Type B pancreatic cell (in vitro differentiated cells): ENCODE data around the gene C9orf50. TPM values are rescaled to one million over a fixed set of nuclear protein-coding genes. Genes with fewer than 3 reads are reported as not detected.

Experiments
- DNase-seq: peaks from one replicate; pipeline ENCODE4 v3.0.0; 2021; ENCODE audit warnings: mixed read lengths; ENCODE audit not compliant: unreplicated experiment; ENCODE audit errors: extremely low spot score
- H3K27ac Mint-ChIP-seq: 2 replicates; pipeline ENCODE4 v1.8.0; 2021; ENCODE audit warnings: mild to moderate bottlenecking, mixed read lengths
- H3K27me3 Mint-ChIP-seq: 2 replicates; pipeline ENCODE4 v1.8.0; 2021; ENCODE audit warnings: mixed read lengths
- H3K36me3 Mint-ChIP-seq: 2 replicates; pipeline ENCODE4 v1.8.0; 2021; ENCODE audit warnings: mixed read lengths
- H3K4me1 Mint-ChIP-seq: one replicate; pipeline ENCODE4 v1.8.0; 2021; ENCODE audit warnings: mixed read lengths; ENCODE audit not compliant: unreplicated experiment
- H3K4me3 Mint-ChIP-seq: 2 replicates; pipeline ENCODE4 v1.8.0; 2021; ENCODE audit warnings: mild to moderate bottlenecking, mixed read lengths
- H3K9me3 Mint-ChIP-seq: 2 replicates; pipeline ENCODE4 v1.8.0; 2021; ENCODE audit warnings: mixed read lengths
- total RNA-seq: library from RNA; stranded (reverse); gene quantifications from 2 replicates; pipeline ENCODE4 v1.2.1, GENCODE V29; 2021; ENCODE audit warnings: low replicate concordance
- TF ChIP-seq, protein P1 (sequence below): fragments of 200-600 bp; sonication (generic); conservative IDR thresholded peaks from 2 replicates; pipeline ENCODE4 v1.5.0; 2021; ENCODE audit warnings: antibody characterized with exemption, mild to moderate bottlenecking

The C9orf50 gene
- total RNA-seq, 1 donor from 2014 or later: not detected

DNA sequence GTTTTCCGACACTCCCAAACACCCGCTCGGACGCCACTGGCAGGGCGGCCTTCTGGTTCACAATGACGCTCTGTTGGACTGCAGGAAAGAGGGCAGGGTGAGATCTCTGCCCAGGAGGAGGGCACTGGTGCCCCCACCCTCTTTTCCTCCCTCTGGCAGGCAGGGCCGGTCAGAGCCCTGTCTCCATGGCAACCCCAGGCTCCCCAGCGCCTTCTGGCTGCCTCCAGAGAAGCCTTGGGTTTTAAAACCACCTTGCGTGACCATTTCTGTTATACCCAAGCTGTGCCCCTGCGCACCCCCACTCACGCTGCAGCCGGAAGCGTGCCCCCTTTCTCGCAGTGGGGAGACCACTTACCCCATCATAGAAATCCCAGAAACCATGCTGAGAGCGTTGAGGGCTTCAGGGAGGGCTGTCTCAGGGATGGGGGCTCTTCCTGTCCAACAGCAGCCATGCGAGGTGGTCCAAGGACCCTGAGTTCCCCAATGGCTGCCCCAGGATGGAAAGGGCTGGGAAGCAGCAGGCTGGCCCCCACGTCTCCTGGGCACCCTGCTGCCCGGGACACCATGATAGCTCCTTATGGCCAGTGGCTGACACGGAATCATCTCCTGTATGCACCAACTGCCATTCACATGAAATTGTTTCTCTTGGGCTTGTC, 7.3 kb downstream of the C9orf50 start:
- Mint-ChIP-seq H3K9me3 (no peaks in the 10 kb centered on the region), H3K4me1 (peaks cover 20% of the 10 kb centered on the region), H3K36me3 (no peaks in the 10 kb centered on the region), H3K27ac (no peak overlapping the region), H3K27me3 (no peaks in the 10 kb centered on the region), H3K4me3 (no peak overlapping the region)
- no peak for DNase-seq
- TF ChIP-seq, protein P1, sequence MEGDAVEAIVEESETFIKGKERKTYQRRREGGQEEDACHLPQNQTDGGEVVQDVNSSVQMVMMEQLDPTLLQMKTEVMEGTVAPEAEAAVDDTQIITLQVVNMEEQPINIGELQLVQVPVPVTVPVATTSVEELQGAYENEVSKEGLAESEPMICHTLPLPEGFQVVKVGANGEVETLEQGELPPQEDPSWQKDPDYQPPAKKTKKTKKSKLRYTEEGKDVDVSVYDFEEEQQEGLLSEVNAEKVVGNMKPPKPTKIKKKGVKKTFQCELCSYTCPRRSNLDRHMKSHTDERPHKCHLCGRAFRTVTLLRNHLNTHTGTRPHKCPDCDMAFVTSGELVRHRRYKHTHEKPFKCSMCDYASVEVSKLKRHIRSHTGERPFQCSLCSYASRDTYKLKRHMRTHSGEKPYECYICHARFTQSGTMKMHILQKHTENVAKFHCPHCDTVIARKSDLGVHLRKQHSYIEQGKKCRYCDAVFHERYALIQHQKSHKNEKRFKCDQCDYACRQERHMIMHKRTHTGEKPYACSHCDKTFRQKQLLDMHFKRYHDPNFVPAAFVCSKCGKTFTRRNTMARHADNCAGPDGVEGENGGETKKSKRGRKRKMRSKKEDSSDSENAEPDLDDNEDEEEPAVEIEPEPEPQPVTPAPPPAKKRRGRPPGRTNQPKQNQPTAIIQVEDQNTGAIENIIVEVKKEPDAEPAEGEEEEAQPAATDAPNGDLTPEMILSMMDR: no peak

DNA sequence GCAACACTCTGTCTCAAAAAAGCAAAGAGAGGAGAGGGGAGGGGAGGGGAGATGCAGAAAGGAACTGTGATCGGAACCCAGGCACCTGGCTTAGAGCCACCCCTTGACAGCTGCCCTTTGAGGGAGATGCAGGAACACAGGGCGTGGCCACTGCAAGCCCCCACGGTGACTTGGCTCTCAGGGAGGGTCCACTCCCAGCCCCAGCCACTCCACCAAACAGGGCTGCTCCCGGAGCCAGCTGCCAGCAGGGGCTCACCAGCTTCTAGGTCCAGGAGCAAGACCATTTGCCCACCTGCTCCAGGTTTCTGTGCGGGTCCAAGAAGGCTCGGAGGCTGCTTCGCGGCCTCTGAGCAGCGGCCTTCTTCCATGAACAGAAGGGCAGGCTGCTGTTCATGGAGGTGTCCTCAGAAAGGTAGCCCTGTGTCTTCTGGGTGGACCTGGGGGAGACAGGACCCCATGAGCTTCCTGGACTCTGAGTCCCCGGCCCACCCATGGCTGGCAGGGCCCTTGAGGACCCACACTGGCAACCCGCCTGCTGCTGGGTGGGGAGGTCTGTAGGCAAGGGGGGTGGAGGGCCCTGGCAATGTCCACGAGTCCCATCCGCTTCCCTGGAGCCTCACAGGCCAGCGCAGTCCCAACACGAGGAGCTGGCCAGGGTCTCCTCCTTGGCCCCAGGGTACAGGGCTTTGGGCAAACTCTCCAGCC, 7.9 kb downstream of the C9orf50 start:
- Mint-ChIP-seq H3K27me3 (no peaks in the 10 kb centered on the region), H3K36me3 (no peaks in the 10 kb centered on the region), H3K27ac (no peak overlapping the region), H3K9me3 (no peaks in the 10 kb centered on the region), H3K4me3 (no peak overlapping the region), H3K4me1 (peaks cover 22% of the 10 kb centered on the region)
- TF ChIP-seq, protein P1: no peak
- DNase-seq: no peak

DNA sequence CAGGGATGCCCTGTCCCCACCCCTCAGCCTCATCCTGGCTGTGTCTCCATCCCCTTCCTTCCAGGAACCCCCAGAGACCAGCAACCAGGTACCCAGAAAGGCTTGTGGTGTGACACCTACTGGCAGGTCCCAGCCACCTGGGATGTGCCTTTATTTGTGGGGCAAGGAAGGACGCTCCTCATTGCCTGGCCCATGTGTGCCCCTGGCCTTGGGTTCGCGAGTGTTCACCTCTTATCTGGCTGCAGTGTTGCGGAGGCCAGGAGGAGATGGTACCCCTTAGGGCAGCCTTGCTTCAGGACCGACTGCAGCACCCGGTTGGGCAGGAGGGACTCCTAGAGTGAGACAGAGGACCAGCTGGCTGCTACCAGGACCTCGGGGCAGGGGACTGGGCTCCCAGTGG, 8.8 kb downstream of the C9orf50 start:
- TF ChIP-seq, protein P1: no peak
- Mint-ChIP-seq H3K4me1 (peaks cover 28% of the 10 kb centered on the region), H3K36me3 (no peaks in the 10 kb centered on the region), H3K9me3 (no peaks in the 10 kb centered on the region), H3K27ac (no peak overlapping the region), H3K27me3 (no peaks in the 10 kb centered on the region), H3K4me3 (peak overlapping the region; percentile 57)
- no peak for DNase-seq

DNA sequence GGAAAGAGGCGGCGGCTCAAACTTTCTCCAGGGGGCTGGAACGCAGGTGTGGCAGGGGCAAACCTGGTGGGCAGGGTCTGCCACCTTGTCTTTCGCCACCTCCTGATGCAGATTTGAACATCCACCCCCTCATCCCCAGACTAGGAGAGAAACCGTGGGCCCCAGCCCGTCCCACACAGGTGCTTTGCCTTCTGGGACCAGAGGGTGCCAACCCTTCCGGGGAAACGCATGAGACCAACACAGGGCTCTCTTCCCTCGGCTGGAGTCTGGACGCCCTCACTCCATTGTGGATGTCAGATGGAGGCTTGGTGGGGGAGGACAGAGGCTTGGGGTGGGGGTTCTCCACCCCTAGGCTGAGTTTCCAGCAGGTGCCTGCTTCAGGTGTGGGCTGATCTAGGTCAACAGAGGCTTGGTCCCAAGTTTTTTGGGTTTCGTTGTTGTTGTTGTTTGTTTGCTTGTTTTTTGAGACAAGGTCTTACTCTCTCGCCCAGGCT, 9.5 kb downstream of the C9orf50 start:
- peak overlapping the region; percentile 81 for H3K27ac Mint-ChIP-seq
- no peaks in the 10 kb centered on the region for H3K27me3 Mint-ChIP-seq
- peak overlapping the region; percentile 88 for H3K4me3 Mint-ChIP-seq
- no peak for DNase-seq
- TF ChIP-seq, protein P1: no peak
- no peaks in the 10 kb centered on the region for H3K36me3 Mint-ChIP-seq
- peaks cover 33% of the 10 kb centered on the region for H3K4me1 Mint-ChIP-seq
- no peaks in the 10 kb centered on the region for H3K9me3 Mint-ChIP-seq

DNA sequence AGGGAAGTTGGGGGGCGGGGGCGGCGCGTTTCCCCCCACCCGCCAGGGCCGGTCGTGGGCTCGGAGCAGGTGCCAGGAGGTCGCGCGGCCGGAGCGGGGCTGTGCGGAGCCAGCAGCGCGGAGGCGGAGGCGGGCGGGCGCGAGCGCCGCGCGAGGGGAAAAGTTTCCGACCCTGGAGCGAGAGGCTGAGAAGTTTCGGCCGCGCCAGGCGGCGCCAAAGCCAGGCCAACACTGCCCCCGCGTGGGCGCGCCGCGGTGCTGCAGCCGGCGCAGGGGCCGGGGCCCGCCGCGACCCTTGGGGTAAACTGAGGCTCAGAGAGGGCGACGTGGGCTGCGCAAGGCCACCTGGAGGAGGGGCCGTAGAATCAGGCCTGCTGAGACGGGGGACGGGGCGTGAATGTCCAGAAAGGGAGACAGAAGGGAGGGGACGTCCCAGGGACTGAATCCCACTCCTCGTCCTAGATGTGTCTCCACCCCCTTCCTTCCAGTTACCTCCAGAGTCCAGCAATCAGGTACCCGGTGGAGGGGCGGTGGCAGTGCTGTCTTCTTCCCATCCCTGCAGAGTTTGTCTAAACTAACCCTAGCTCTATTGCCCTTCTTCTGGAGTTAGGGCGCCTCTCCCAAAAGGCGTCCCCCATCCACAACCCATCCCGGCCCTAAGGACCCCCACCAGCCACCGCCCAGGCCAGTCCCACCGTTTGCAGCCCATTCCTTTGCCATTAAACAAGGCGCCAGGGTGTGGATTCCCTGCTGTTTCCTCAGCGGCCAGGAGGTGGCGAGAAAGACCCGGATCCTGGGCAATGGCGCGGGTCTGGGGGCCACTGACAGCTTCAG, 10.2 kb downstream of the C9orf50 start:
- H3K27ac Mint-ChIP-seq: peak overlapping the region; percentile 81

More for the DNA sequence above, 10.2 kb downstream of the C9orf50 start:
- peak; percentile 89 for DNase-seq
- no peaks in the 10 kb centered on the region for H3K36me3 Mint-ChIP-seq
- no peaks in the 10 kb centered on the region for H3K27me3 Mint-ChIP-seq
- H3K9me3 Mint-ChIP-seq: no peaks in the 10 kb centered on the region
- TF ChIP-seq, protein P1: peak; percentile 89
- H3K4me3 Mint-ChIP-seq: peak overlapping the region; percentile 88
- H3K4me1 Mint-ChIP-seq: peaks cover 35% of the 10 kb centered on the region
